AG09319 (cell line): ENCODE data around the gene ALG9.

Experiments used
- DNase-seq: peaks from one replicate; pipeline ENCODE4 v3.0.0-alpha.2; 2010; ENCODE audit warnings: low read depth; ENCODE audit errors: extremely low read depth
- TF ChIP-seq, protein P1 (sequence below): IDR thresholded peaks from 2 replicates; pipeline ENCODE4 v1.5.1; 2011; ENCODE audit warnings: low read depth, mild to moderate bottlenecking, inconsistent platforms, low read length, moderate library complexity

The ALG9 gene

DNA sequence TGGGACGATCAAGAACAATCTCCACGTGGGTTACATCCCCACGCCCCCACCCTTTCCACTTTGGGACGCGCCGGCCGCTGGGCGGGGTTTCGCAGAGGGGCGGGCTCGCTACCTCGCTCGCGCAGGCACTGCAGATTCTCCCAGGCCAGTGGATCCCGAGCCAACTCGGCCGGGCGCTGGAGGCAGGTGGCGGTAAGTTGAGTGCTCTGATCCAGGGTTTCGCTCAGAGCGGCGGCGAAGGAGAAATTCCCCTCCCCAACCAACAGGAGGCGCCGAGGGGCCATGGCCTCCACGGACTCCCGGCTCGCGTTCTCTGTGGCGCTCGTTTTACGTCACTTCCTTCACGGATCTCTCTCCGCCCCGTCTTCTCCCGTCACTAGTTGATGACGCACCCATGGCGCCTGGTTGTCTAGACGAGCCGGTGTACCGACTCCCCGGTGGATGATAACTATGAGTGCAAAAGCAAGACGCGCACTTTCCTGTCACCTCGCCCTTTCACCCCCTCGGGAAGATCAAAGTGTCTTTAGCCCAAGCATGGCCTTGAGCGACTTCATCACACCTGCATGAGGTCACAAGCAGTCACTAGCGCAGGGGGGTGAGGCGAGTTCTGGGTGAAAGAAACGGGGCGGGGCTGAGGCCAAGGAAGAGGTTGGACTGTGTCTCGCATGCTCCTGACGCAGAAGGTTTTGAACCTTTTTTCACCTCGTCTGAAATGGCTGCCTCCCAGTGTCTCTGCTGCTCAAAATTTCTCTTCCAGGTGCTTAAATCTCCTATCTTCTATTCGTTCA lies 7.7 kb upstream of the ALG9 start, which contains the start of the genes CFAP68 and FDXACB1:
Gene CFAP68, plus strand, starts transcription at position 693 of the 788 bp plus-strand sequence. Its CDS starts 20 bp downstream, at position 713.
Gene FDXACB1, minus strand, starts transcription at position 317 of the 788 bp plus-strand sequence. Its CDS starts 33 bp downstream, at position 284.
- DNase-seq: peak; percentile 91
- TF ChIP-seq, protein P1, sequence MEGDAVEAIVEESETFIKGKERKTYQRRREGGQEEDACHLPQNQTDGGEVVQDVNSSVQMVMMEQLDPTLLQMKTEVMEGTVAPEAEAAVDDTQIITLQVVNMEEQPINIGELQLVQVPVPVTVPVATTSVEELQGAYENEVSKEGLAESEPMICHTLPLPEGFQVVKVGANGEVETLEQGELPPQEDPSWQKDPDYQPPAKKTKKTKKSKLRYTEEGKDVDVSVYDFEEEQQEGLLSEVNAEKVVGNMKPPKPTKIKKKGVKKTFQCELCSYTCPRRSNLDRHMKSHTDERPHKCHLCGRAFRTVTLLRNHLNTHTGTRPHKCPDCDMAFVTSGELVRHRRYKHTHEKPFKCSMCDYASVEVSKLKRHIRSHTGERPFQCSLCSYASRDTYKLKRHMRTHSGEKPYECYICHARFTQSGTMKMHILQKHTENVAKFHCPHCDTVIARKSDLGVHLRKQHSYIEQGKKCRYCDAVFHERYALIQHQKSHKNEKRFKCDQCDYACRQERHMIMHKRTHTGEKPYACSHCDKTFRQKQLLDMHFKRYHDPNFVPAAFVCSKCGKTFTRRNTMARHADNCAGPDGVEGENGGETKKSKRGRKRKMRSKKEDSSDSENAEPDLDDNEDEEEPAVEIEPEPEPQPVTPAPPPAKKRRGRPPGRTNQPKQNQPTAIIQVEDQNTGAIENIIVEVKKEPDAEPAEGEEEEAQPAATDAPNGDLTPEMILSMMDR: peak; percentile 99

DNA sequence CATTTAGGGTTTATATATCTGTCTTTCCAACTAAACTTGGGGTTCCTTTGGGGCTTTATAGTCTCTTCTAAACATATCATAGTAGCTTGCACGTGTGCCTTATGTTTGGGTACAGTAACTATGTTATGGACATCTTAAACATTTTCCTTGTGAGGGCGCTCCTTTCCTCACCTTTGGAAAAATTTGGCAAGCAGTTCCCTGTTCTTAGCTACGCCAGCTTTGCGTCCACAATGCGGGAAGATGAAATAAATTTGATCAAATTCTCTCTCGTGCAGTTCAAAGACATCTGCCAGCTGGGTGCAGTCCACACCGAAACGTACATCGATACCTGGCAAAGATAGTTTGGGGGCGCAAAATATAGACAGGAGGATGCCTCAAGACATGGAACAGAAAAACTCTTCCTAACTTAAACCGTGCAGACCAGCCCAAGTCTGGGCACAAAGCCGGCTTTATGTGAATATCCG lies 7.0 kb upstream of the ALG9 start:
- TF ChIP-seq, protein P1: no peak
- no peak for DNase-seq

DNA sequence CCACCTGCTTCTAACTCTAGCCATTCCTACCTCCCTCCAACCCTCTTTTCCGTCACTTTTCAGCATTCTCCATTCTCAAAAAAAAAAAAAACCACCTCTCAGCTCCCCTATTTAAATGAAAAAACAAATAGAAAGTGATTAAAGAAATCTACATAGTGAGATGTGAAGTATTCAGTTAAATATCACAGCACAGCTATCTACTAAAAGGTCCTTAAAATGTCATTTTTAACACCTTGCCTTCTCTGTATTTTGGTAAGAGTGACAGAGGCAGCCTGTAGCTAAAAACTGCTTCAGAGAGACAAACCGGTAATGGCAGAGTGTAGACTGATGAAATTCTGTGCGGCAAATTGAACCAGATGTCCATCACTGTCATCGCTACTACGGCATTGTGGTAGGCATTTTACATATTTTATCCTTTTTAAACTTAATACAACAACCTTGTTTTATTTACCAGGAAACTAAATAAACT lies 346 bp upstream of the ALG9 start:
- TF ChIP-seq, protein P1: no peak

DNA sequence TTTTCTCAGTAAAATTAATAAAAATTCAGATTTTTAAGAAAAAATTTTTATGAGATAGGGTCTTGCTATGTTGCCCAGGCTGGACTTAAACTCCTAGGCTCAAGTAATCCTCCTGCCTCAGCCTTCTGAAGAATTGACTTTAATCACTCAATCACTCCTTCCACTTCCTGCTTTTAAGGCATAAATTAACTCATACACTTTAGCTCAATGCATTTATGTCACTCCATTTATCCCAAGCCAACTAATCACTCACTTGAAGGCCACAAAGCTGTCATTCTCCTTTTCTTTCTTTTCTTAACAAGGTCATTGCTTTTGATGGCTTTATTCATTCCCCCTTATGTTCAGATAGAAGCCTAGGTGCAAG lies 877 bp downstream of the ALG9 start:
- TF ChIP-seq, protein P1: no peak
- DNase-seq: no peak

More for the DNA sequence above, 346 bp upstream of the ALG9 start:
- DNase-seq: no peak

DNA sequence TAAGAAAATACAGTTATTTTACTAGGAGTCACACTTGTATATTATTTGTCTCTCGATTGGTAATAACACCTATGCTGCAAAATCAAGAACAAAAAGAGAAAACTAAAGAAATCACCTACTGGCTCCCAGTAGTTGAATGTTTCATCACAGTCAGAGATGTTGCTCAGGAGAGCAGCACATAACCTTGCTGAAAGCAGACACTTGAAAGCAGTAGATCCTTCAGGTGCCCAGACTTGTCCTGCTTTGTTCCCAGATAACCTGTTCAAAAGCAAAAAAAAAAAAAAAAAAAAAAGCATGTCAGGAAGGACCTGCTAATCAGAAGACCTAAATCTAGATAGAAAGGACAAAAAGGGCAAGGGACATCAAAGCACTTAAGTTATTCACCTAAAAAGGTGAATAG lies 1.3 kb downstream of the ALG9 start:
- TF ChIP-seq, protein P1: no peak
- DNase-seq: no peak

DNA sequence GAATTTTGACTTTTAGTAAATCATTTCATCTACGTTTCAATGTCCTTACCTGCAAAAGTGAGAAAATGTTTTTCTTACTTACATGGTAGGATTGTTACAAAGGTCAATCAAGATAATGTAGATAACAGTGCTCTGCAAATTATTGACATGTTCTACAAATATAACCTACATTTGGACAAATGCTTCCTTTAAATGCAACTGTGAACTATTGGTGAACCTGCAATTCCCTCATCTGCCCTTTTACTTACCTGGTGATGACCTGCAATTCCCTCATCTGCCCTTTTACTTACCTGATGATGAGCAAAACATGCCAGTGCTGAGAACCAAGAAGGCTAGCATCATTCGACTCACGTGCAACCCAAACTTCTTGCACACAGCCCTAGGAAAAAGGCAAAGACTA lies 11.1 kb downstream of the ALG9 start:
- TF ChIP-seq, protein P1: no peak
- no peak for DNase-seq

DNA sequence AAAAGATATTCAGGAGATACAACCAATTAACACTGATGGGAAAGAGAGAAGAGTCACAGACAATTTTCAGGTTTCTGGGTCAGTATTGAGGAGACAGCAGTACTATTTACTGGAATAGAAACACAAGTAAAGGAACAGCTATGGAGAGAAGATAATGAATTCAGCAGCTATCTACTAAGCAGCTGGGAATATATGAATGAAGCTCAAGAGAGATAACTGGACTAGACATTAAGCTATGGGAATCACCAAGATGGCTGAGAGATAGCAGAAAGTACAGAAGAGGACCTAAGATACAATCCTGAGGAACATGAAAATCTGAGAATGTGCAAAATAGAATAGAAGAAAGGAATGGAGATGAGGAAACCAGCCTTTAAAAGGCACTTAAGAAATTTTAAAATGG lies 15.9 kb downstream of the ALG9 start:
- DNase-seq: no peak
- TF ChIP-seq, protein P1: no peak
